KOPT-K1 (cell line): ENCODE measurements around the gene LCP2.
A peak's percentile ranks its signal among the peaks of the same experiment; 100 is the strongest.

Experiments
- H3K27ac ChIP-seq: fragments of 200-600 bp; sonication (generic); 2 replicates; pipeline ENCODE4 v1.5.1; 2016; ENCODE audit warnings: antibody characterized with exemption, mild to moderate bottlenecking, low read depth, low read length; ENCODE audit not compliant: poor library complexity, severe bottlenecking
- H3K36me3 ChIP-seq: fragments of 200-600 bp; sonication (generic); 2 replicates; pipeline ENCODE4 v1.5.1; 2017; ENCODE audit warnings: antibody characterized with exemption, mild to moderate bottlenecking, low read length, moderate library complexity; ENCODE audit not compliant: insufficient read depth
- H3K9me3 ChIP-seq: fragments of 200-600 bp; sonication (generic); 2 replicates; pipeline ENCODE4 v1.5.1; 2017; ENCODE audit warnings: antibody characterized with exemption, low read length, mild to moderate bottlenecking; ENCODE audit not compliant: insufficient read depth, poor library complexity, severe bottlenecking

The LCP2 gene

GRCh38 chr5:170277867-170278281 lies 19.7 kb downstream of the LCP2 start:
- peaks cover 76% of the 10 kb centered on the region for H3K36me3 ChIP-seq
- H3K27ac ChIP-seq = peak overlapping the region; percentile 96

GRCh38 chr5:170276140-170276539 lies 21.4 kb downstream of the LCP2 start:
- Histone ChIP-seq H3K9me3 (no peaks in the 10 kb centered on the region), H3K36me3 (peaks cover 76% of the 10 kb centered on the region), H3K27ac (peak overlapping the region; percentile 96)

More at GRCh38 chr5:170277867-170278281, 19.7 kb downstream of the LCP2 start:
- no peaks in the 10 kb centered on the region for H3K9me3 ChIP-seq

- no peaks in the 10 kb centered on the region for H3K9me3 ChIP-seq
- peak overlapping the region; percentile 96 for H3K27ac ChIP-seq
- H3K36me3 ChIP-seq = peaks cover 79% of the 10 kb centered on the region
These were observed 22.1 kb downstream of the LCP2 start for GRCh38 chr5:170275376-170275994.

- H3K9me3 ChIP-seq = no peaks in the 10 kb centered on the region
- H3K36me3 ChIP-seq = peaks cover 86% of the 10 kb centered on the region
- H3K27ac ChIP-seq = peak overlapping the region; percentile 96
These were observed 23.4 kb downstream of the LCP2 start for GRCh38 chr5:170273968-170274710.

GRCh38 chr5:170270293-170271069 lies 27.1 kb downstream of the LCP2 start:
- H3K36me3 ChIP-seq = peaks cover 99% of the 10 kb centered on the region
- H3K9me3 ChIP-seq = no peaks in the 10 kb centered on the region
- peak overlapping the region; percentile 43 for H3K27ac ChIP-seq

- Histone ChIP-seq H3K36me3 (peaks cover 99% of the 10 kb centered on the region), H3K27ac (peak overlapping the region; percentile 60), H3K9me3 (no peaks in the 10 kb centered on the region)
These were observed 28.0 kb downstream of the LCP2 start for GRCh38 chr5:170269579-170269978.

GRCh38 chr5:170268884-170269283 lies 28.7 kb downstream of the LCP2 start:
- Histone ChIP-seq H3K36me3 (peaks cover 99% of the 10 kb centered on the region), H3K27ac (peak overlapping the region; percentile 60), H3K9me3 (no peaks in the 10 kb centered on the region)

GRCh38 chr5:170268153-170268689 lies 29.4 kb downstream of the LCP2 start:
- Histone ChIP-seq H3K9me3 (no peaks in the 10 kb centered on the region), H3K36me3 (peaks cover 99% of the 10 kb centered on the region), H3K27ac (peak overlapping the region; percentile 60)

- H3K27ac ChIP-seq = peak overlapping the region; percentile 60
- H3K9me3 ChIP-seq = no peaks in the 10 kb centered on the region
- peaks cover 99% of the 10 kb centered on the region for H3K36me3 ChIP-seq
These were observed 30.0 kb downstream of the LCP2 start for GRCh38 chr5:170267431-170268152.

- H3K36me3 ChIP-seq = peaks cover 99% of the 10 kb centered on the region
- H3K27ac ChIP-seq = peak overlapping the region; percentile 60
- H3K9me3 ChIP-seq = no peaks in the 10 kb centered on the region
These were observed 30.8 kb downstream of the LCP2 start for GRCh38 chr5:170266570-170267381.

GRCh38 chr5:170265522-170265921 lies 32.1 kb downstream of the LCP2 start:
- Histone ChIP-seq H3K9me3 (no peaks in the 10 kb centered on the region), H3K27ac (peak overlapping the region; percentile 60), H3K36me3 (peaks cover 99% of the 10 kb centered on the region)

GRCh38 chr5:170263906-170264305 lies 33.7 kb downstream of the LCP2 start:
- peaks cover 99% of the 10 kb centered on the region for H3K36me3 ChIP-seq
- no peak overlapping the region for H3K27ac ChIP-seq
- no peaks in the 10 kb centered on the region for H3K9me3 ChIP-seq

GRCh38 chr5:170262061-170263045 lies 35.2 kb downstream of the LCP2 start:
- H3K36me3 ChIP-seq = peaks cover 99% of the 10 kb centered on the region
- no peaks in the 10 kb centered on the region for H3K9me3 ChIP-seq
- peak overlapping the region; percentile 82 for H3K27ac ChIP-seq
